ENCODE measurements around the gene NLE1. TPM values are rescaled to one million over a fixed set of nuclear protein-coding genes. Genes with fewer than 3 reads are reported as not detected.

The NLE1 gene
- 36.0 to 40.6 TPM (median 36.3 TPM) in 5 replicates for total RNA-seq (2022; extraction: Qiagen RNA extraction; ENCODE audit: low read depth)

DNA sequence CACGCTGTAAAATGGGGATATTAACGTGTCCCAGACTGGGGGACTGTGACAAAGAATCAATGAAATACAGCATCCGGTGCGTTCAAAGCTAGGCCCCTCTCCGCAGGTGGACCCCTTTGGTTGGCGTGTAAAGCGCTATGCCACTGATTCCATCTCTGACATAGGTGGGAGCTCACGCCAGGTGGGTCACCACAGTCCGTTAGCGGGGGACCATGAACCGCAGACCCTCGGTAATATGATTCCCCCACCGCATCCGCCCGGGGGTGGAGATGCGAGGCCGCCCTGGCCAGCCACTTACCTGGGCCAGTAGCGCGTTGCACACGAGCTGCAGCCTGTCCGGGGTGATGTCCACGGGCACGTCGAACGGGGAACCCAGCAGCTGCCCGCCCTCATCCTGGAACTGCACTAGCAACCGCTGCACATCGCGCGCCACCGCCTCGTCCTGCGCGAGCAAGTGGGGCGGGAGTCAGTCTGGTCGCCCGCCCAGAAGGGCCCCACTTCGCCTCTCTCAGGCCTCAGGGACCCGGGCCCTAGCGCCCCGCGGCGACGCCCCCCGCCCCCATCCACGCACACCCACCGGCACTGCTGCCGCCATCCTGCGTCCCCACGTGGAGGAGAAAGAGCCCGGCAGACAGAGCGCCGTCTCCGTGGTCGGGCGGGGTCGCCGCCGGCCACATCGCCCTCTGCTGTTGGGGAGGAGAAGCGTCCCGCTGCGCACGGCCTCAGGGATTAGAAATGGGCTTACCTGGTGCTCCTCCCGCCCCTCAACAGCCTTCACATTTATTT, at the start of gene NLE1:
TSS of gene NLE1 (minus strand) at position 623 of the 786 bp plus-strand sequence. CDS start at position 595, 28 bp downstream.

DNA sequence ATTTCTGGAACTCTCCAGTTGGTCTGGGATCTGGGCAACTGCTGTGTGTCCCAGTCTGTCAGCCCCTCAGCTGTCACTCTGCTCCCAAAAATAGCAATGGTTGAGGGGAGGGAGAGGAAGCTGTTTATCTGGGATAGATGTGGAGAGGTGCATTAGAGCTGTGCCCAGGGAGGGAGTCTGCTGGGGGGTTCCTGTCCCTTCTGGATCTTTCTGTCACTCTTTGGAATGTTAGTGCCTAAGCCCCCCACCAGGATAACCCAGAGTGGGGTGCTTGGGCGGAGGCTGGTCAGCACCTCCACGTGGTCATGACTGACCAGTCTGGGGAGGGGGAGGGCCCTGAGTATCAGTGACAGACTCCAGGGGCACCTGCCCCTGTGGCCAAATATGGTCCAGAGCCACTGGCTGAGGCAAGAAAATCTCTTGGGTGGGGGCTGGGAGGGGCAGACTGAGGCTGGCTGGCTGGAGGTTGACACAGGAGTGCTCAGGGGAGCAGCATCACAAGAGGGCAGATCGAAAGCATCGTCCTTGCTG, 5.3 kb upstream of the NLE1 start, which contains the start of gene UNC45B:
TSS of gene UNC45B (plus strand) at position 443 of the 531 bp plus-strand sequence. CDS start 447 bp downstream, outside the sequence.

DNA sequence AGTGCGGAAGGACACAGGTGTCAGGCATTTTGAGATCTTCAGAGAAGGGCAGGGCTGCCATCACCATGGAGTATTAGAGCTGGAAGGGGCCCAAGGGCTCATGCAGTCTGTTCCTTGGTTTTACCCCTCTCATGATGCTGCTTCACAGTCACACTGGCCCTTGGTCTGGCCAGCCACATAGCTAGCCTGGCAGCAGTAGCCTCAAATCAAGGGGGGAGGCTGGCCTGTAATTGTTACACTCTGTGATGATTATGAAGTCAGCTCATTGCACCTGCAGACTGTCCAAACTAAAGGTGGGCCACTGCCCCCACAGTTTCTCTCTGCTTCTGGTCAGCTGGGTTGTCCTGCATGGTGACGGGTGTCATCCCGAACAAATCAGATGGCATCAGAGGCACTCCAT, 20.8 kb downstream of the NLE1 start, which contains the start of gene FNDC8:
TSS of gene FNDC8 (plus strand) at position 301 of the 400 bp plus-strand sequence. CDS start at position 380, 79 bp downstream.

DNA sequence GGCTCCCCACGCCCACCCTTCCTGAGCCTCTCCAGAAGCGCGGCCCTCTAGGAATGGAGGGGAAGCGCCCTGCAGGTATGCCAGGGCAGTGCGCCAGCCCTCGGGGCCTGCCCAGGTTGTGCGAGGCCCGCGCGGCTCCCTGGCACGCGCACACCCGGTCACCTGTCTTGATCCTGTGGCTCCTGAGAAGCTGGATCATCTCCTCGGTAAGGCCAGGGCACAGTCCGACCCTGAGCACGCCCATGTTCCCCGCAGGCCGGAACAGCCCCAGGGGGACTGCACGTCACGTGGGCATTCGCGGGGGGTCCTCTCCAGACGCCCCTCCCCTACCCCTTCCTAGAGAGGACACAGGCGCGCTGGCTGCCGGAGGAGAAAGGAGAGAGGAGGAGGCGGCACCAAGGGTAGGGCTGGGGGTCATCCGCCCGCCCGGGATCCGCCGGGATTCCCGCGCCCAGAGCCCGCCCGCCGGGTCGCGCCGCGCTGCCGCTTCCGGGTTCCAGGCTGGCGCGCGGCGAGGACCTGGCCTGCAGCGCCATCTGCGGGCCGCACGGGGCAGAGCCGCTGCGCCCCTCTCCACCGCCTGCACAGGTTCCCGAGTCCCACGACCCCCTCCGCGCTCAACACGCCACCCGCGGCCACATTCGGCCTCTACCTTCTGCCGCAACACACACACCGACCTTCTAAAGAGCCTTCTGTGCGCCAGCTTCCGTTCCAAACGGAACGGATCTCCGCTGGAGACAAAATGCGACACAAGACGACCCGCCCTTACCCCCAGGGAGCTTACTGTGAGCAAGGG, 22.5 kb downstream of the NLE1 start, which contains the start of gene RAD51D:
TSS of gene RAD51D (minus strand) at position 491 of the 796 bp plus-strand sequence. CDS start at position 244, 247 bp downstream.

Other genes starting within 250 kb of the NLE1 start
- 0.85 to 1.6 TPM (median 1.2 TPM) in 5 replicates for gene CCT6B, start 180.8 kb downstream of the NLE1 start, total RNA-seq (2022; extraction: Qiagen RNA extraction; ENCODE audit: low read depth)
- 14.4 to 19.1 TPM (median 14.9 TPM) in 5 replicates for gene ZNF830, start 180.8 kb downstream of the NLE1 start, total RNA-seq (2022; extraction: Qiagen RNA extraction; ENCODE audit: low read depth)
- 16.2 to 22.3 TPM (median 22.1 TPM) in 5 replicates for gene LIG3, start 161.8 kb downstream of the NLE1 start, total RNA-seq (2022; extraction: Qiagen RNA extraction; ENCODE audit: low read depth)
- 42.8 to 57.1 TPM (median 50.9 TPM) in 5 replicates for gene RFFL, start 78.6 kb downstream of the NLE1 start, total RNA-seq (2022; extraction: Qiagen RNA extraction; ENCODE audit: low read depth)
- 22.6 to 32.7 TPM (median 26.8 TPM) in 5 replicates for gene RAD51D, start 22.4 kb downstream of the NLE1 start, total RNA-seq (2022; extraction: Qiagen RNA extraction; ENCODE audit: low read depth)
- not detected in 5 replicates for gene FNDC8, start 20.7 kb downstream of the NLE1 start, total RNA-seq (2022; extraction: Qiagen RNA extraction; ENCODE audit: low read depth)
- not detected in 5 replicates for gene UNC45B, start 5.5 kb upstream of the NLE1 start, total RNA-seq (2022; extraction: Qiagen RNA extraction; ENCODE audit: low read depth)
- gene SLC35G3, start 52.1 kb upstream of the NLE1 start, total RNA-seq (2022; extraction: Qiagen RNA extraction; ENCODE audit: low read depth) = not detected in 5 replicates
- 1.9 to 4.0 TPM (median 2.7 TPM) in 5 replicates for gene SLFN5, start 100.8 kb upstream of the NLE1 start, total RNA-seq (2022; extraction: Qiagen RNA extraction; ENCODE audit: low read depth)
- 6.1 to 8.1 TPM (median 7.4 TPM) in 5 replicates for gene SLFN11, start 231.3 kb upstream of the NLE1 start, total RNA-seq (2022; extraction: Qiagen RNA extraction; ENCODE audit: low read depth)

Data from A549 treated with CpdA at 1 μM for 4 hours (cell line).